LNCAP (cell line): ENCODE measurements around the gene FDPS.

Experiments used
- CTCF ChIP-seq: fragments of 450-650 bp; IDR thresholded peaks from 2 replicates; pipeline ENCODE4 v1.5.1; 2017; ENCODE audit warnings: mild to moderate bottlenecking

The FDPS gene

GRCh38 chr1:155327981-155328380, 19.3 kb downstream of the FDPS start:
- no peak for TF ChIP-seq CTCF

- no peak for TF ChIP-seq CTCF
Observed at GRCh38 chr1:155329980-155330598, 21.4 kb downstream of the FDPS start.

- no peak for TF ChIP-seq CTCF
Observed at GRCh38 chr1:155334962-155335361, 26.3 kb downstream of the FDPS start.

GRCh38 chr1:155339515-155340097, 30.9 kb downstream of the FDPS start:
- TF ChIP-seq CTCF, result no peak

GRCh38 chr1:155342842-155343241, 34.2 kb downstream of the FDPS start:
- TF ChIP-seq CTCF, result no peak

GRCh38 chr1:155352631-155353030, 44.0 kb downstream of the FDPS start:
- TF ChIP-seq CTCF, result no peak

GRCh38 chr1:155360051-155360450, 51.4 kb downstream of the FDPS start:
- no peak for TF ChIP-seq CTCF
